Lung microvascular endothelial cell (primary cell): ENCODE results near the gene DCLRE1A. TPM values are rescaled to one million over a fixed set of nuclear protein-coding genes. Genes with fewer than 3 reads are reported as not detected.

Source experiments
- DNase-seq, 2 donors: peaks; one replicate each; pipeline versions ENCODE4 v3.0.0 to v3.0.0-alpha.2; 2010; ENCODE audit warnings: low read depth in 2 of 2
- total RNA-seq: library from RNA; depleted of rRNA; stranded (reverse); fragments of >200 nt; gene quantifications from 2 replicates; pipeline ENCODE4 v1.2.1, GENCODE V29; 2014

The DCLRE1A gene
- 4.8 and 6.0 TPM in 2 replicates for total RNA-seq

- peak; percentile 86 to 91 for DNase-seq
Measured at GRCh38 chr10:113854013-113854760, at the start of gene DCLRE1A, which contains the start of gene NHLRC2. DCLRE1A (minus strand) TSS chr10:113854082; CDS start chr10:113853182, 900 bp downstream. NHLRC2 (plus strand) TSS chr10:113854661; CDS start chr10:113854873, 212 bp downstream.

- DNase-seq, result no peak
Measured at GRCh38 chr10:113899952-113900598, 46.2 kb upstream of the DCLRE1A start.

- DNase-seq, result no peak
Measured at GRCh38 chr10:113897693-113898618, 44.1 kb upstream of the DCLRE1A start.

- peak; percentile 17 to 31 for DNase-seq
Measured at GRCh38 chr10:113895018-113895417, 41.1 kb upstream of the DCLRE1A start.

DNA sequence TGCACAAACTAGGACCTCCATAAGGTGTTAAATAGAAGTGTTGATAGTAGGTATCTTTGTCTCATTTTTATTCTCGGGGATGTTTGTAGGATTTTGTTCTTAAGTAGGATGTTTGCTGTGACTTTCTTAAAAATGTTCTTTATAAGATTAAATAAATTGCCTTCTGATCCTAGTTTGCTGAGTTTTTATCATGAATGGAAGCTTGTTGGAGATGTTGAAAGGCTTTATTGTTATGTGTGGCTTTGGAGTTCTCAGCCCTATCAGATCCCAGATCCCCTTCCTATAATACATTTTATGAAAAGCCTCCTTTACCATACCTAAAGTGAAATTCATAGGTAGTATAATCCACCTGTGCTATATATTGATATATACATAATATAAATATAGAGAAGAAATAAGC, 40.7 kb upstream of the DCLRE1A start:
- DNase-seq, result no peak

DNA sequence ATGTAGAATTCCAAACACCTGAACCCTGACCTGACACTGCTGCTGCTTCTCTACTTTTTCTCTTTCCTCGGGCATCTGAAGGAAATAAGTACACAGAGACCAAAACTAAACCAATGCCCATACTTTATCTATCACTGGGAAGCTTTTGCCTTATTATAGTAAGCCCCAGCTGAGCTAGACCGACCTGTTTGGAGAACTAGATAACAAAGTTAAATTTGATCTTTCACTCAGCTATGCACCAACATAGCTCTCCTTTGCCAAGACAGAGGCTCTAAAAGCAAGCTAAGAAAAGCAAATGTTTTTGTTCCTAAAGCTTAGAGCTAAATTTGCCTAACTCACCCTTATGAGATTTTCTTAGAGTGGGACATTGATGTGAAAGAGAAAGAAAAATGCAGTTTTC, 39.7 kb upstream of the DCLRE1A start:
- DNase-seq, result no peak

- peak in 1 of 2 donors; percentile 40 for DNase-seq
Measured at GRCh38 chr10:113891476-113891875, 37.6 kb upstream of the DCLRE1A start.

DNA sequence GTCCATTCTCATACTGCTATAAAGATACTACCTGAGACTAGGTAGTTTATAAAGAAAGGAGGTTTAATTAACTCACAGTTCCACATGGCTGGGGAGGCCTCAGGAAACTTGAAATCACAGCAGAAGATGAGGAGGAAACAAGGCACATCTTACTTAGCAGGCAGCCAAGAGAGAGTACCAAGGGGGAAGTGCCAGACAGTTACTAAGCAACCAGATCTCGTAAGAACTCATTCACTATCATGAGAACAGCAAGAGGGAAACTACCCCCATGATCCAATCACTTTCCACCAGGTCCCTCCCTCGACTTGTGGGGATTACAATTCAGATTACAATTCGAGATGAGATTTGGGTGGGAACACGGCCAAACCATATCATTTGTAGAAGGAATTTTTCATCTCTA, 36.9 kb upstream of the DCLRE1A start:
- DNase-seq, result peak in 1 of 2 donors; percentile 9

DNA sequence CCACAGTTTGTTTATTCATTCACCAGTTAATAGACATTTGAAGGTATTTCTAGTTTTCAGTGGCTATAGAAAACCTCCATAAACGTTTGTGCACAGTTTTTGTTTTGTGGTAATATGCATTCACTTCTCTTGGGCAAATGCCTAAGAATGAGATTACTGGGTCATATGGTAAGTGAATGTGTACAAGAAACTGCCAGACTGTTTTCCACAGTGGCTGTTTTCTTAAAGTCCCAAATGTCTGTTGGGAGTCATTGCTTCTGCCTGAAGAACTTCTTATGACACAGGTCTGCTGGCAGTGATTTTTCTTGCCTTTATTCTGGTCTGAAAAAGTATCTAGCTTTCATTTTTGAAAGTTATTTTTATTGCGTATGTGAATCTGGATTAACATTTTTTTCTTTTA, 36.0 kb upstream of the DCLRE1A start:
- DNase-seq, result no peak

DNA sequence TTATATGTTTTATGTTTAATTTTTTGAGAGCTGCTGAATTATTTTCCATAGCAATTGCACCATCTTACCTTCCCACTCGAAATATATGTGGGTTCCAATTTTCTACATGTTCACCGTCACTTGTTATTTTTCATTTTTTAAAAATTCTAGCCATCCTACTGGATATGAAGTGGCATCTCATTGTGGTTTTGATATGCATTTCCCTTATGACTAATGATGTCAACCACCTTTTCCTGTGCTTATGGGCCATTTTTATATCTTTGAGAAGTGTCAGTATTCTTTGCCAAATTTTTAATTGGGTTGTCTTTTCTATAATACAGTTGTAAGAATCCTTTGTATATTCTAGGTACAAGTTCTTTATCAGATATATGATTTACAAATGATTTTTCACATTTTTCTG, 28.4 kb upstream of the DCLRE1A start:
- DNase-seq, result peak in 1 of 2 donors; percentile 63

DNA sequence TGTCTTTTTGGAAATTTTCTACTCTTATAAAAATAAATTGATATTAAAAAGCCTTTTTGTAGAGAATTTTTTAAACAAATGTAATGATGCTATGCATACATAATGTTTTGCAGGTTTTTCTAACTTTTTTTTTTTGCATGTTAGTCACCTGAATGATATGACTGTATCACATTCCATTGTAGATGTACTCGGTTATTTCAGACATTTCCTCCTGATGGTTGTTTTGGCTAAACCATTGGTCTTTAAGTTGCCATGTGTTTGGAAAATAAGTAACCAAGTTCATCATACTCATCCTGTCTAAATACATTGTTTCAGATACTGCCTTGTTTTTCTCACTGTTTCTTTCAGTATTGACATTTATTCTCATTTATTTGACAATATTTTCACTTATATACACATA, 26.4 kb upstream of the DCLRE1A start:
- DNase-seq, result peak; percentile 79 to 90

DNA sequence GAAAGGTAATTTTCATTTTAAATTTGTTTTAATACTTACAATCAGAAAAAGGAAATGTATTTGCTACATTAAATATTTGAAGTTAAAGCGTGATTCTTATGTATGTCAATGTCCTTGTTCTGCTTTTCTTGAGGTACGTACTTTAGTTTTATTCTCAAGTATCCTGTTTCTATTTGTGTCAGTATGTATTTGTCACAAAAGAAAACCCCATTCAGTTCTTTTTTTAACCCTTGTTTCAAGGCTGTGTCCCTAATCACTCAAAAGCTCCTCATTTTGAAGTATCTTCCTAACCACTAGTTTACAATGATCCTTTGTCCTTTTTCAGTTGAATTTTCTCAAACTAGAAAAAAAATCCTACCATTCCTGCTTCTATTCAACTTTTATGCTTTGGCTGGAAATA, 25.8 kb upstream of the DCLRE1A start:
- DNase-seq, result no peak

DNA sequence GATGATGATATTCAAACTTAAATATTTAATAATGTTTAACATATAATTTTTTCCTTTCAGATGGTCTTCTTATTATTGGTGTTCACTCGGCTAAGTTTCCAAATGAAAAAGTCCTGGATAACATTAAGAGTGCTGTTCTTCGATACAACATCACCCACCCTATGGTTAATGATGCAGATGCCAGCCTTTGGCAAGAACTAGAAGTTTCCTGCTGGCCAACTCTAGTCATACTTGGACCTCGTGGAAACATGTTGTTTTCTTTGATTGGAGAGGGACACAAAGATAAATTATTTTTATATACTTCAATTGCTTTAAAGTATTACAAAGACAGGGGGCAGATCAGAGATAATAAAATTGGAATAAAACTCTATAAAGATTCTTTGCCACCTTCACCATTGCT, 22.6 kb upstream of the DCLRE1A start:
- no peak for DNase-seq

GRCh38 chr10:113875212-113875611, 21.3 kb upstream of the DCLRE1A start:
- DNase-seq, result no peak

DNA sequence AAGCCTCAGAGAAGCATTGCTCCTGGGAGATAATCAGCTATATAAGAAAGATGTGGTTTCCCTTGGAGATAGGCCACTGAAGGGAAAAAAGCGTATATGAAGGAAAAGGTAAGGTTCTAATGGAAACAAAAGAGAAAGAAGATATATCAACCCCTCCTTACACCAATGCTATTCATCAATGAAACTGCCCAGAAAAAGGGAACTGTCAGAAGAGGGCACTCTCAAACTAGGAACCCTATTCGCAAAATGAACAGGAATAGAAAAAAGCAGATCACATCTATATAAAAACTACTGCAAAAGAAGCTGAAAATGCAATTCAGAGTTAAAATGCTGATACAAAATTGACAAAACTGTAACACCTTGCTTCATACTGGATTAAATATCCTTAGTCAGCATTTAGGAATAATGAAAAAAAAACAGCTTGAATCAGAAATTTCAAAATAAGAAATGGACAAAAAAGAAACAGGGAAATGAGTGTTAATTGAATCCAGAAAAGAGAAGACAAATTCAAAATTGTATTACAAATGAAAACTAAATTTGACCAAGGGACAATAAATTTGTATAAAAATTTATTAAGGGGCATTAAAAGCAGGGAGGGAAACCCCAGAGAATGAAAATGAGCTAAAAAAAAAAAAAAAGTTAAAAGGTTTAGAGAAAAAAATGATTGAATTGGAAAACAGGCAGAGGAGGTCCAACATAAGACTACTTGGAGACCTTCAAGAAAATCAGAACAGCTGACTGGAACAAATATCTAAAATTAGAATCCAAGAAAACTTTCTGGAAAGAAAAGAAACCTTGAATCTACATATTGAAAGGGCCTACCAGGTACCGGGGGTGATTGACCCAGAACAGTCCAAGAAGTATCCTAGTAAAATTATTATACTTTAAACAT, 18.5 kb upstream of the DCLRE1A start:
- DNase-seq, result peak in 1 of 2 donors; percentile 38

DNA sequence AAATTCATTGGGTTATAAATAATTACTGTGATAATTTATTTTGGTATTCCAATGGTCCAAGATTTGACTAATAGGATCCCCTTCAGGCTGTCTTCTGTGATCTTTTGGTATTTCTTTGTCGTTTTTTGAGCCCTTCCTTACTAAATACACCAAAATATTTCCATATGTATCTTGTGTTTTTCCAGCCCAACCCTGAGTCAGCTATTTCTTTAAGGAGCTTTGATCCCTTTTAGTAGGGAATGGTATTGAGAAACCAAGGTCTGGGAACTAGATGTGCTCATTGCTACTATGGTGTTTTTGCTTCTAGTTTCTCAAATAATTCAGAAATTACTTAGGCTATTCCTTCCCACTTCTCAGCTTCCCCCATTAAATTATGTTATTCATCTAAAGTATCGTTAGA, 15.9 kb upstream of the DCLRE1A start:
- DNase-seq, result no peak

- DNase-seq, result no peak
Measured at GRCh38 chr10:113867904-113868303, 14.0 kb upstream of the DCLRE1A start.

DNA sequence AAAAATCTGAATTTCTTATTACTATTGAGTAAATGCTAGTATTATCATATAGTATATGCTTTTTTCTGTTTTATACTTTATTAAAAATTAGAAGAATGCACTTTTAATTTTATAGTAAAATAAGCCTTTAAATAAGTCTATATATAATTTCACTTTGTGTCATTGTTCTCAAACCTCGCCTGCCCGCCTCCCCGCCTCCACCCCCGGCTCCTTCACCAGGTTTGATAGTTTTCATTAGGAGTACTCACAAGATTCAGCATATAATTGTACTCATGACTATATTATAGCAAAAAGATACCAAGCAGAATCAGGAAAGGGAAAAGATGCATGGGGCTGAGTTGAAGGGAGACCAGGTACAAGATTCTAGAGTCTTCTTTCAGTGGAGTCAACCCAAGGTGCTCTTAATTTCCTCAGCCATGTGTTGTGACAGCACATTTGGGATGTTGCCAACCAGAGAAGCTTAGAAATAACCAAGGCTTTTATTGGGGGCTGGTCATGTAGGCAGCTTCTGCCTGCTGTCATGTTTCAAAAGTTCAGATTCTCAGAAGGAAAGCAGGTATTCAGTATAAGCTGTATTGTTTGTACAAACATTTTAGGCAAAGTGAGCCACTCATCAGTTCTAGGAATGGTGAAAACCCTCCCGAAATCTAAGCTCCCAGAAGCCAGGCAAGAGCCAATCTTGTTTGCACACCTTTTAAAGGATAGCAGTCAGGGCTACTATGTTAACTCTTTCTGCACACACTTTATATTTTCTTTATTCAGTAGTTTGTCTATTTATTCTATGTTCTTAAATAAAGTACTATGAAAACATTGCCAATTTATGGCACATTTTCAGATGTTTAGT, 12.9 kb upstream of the DCLRE1A start:
- DNase-seq, result peak in 1 of 2 donors; percentile 14

GRCh38 chr10:113865901-113866300, 12.0 kb upstream of the DCLRE1A start:
- no peak for DNase-seq

DNA sequence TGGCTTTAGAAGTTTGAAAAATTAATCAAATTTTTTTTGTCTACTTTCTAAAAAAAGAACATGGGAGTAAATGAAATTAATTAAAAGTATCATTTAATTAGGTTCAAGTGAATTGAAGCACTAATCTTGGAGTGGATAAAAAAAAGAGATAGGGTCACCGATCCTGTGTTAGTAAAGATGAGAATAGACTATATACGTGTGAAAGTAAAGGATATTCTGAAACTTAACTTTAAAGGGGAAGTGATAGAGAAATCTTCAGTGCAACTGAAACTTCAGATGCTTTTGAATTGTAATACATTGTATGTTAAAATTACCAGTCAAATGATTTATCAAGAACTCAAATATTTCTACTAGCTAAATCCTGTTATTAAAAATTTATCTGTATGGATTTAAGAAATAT, 5.4 kb upstream of the DCLRE1A start:
- DNase-seq, result no peak
